BE2C (cell line): ENCODE data around the gene POU2F3.
A peak's percentile ranks its signal among the peaks of the same experiment; 100 is the strongest.

ENCODE experiments used
- DNase-seq: peaks from one replicate; pipeline ENCODE4 v3.0.0-alpha.2; 2020
- H3K27me3 ChIP-seq: fragments of 250-450 bp; sonication (Bioruptor Pico); 2 replicates; pipeline ENCODE4 v1.5.1; 2020; ENCODE audit warnings: mild to moderate bottlenecking
- H3K36me3 ChIP-seq: fragments of 250-450 bp; sonication (Bioruptor Pico); 2 replicates; pipeline ENCODE4 v1.5.1; 2020; ENCODE audit warnings: mild to moderate bottlenecking
- H3K4me1 ChIP-seq: fragments of 250-450 bp; sonication (Bioruptor Pico); 2 replicates; pipeline ENCODE4 v1.5.1; 2020
- H3K4me3 ChIP-seq: 2 replicates; pipeline ENCODE4 v1.5.1; 2011; ENCODE audit warnings: low read depth, low read length
- H3K9me3 ChIP-seq: fragments of 250-450 bp; sonication (Bioruptor Pico); 2 replicates; pipeline ENCODE4 v1.5.1; 2020
- CTCF ChIP-seq: IDR thresholded peaks from 2 replicates; pipeline ENCODE4 v1.5.1; 2012; ENCODE audit warnings: mild to moderate bottlenecking, low read depth, low read length

Gene POU2F3

GRCh38 chr11:120326228-120326627 lies 86.3 kb downstream of the POU2F3 start:
- no peaks in the 10 kb centered on the region for H3K27me3 ChIP-seq
- H3K4me3 ChIP-seq: peak overlapping the region; percentile 83
- no peak for DNase-seq
- no peak for TF ChIP-seq CTCF
- H3K4me1 ChIP-seq: peaks cover 11% of the 10 kb centered on the region; the same call in 1 of the 2 replicates
- no peaks in the 10 kb centered on the region for H3K9me3 ChIP-seq
- H3K36me3 ChIP-seq: peaks cover 12% of the 10 kb centered on the region; the same call in 1 of the 2 replicates

GRCh38 chr11:120326845-120327281 lies 86.9 kb downstream of the POU2F3 start:
- no peak for TF ChIP-seq CTCF
- Histone ChIP-seq H3K27me3 (no peaks in the 10 kb centered on the region), H3K4me3 (0 out of 2 replicates have a peak overlapping the region, but pooled peaks have one; percentile 83), H3K36me3 (peaks cover 12% of the 10 kb centered on the region; the same call in 1 of the 2 replicates), H3K9me3 (no peaks in the 10 kb centered on the region), H3K4me1 (peaks cover 14% of the 10 kb centered on the region; the same call in 1 of the 2 replicates)
- no peak for DNase-seq

GRCh38 chr11:120327311-120327710 lies 87.4 kb downstream of the POU2F3 start:
- H3K4me3 ChIP-seq: no peak overlapping the region

GRCh38 chr11:120329556-120329955 lies 89.6 kb downstream of the POU2F3 start:
- no peak for TF ChIP-seq CTCF
- peaks cover 14% of the 10 kb centered on the region; the same call in 1 of the 2 replicates for H3K4me1 ChIP-seq
- H3K27me3 ChIP-seq: no peaks in the 10 kb centered on the region
- no peak for DNase-seq
- H3K4me3 ChIP-seq: no peak overlapping the region
- H3K36me3 ChIP-seq: peaks cover 12% of the 10 kb centered on the region; the same call in 1 of the 2 replicates
- H3K9me3 ChIP-seq: no peaks in the 10 kb centered on the region

More at GRCh38 chr11:120327311-120327710, 87.4 kb downstream of the POU2F3 start:
- no peak for DNase-seq
- Histone ChIP-seq H3K27me3 (no peaks in the 10 kb centered on the region), H3K36me3 (peaks cover 12% of the 10 kb centered on the region; the same call in 1 of the 2 replicates), H3K4me1 (peaks cover 14% of the 10 kb centered on the region; the same call in 1 of the 2 replicates), H3K9me3 (no peaks in the 10 kb centered on the region)
- TF ChIP-seq CTCF: no peak

GRCh38 chr11:120330045-120330444 lies 90.1 kb downstream of the POU2F3 start:
- DNase-seq: no peak
- H3K4me3 ChIP-seq: no peak overlapping the region
- TF ChIP-seq CTCF: no peak
- H3K9me3 ChIP-seq: no peaks in the 10 kb centered on the region
- H3K4me1 ChIP-seq: peaks cover 14% of the 10 kb centered on the region; the same call in 1 of the 2 replicates
- no peaks in the 10 kb centered on the region for H3K27me3 ChIP-seq
- peaks cover 12% of the 10 kb centered on the region; the same call in 1 of the 2 replicates for H3K36me3 ChIP-seq

- H3K9me3 ChIP-seq: no peaks in the 10 kb centered on the region
- no peak for TF ChIP-seq CTCF
- no peaks in the 10 kb centered on the region for H3K27me3 ChIP-seq
- peaks cover 10% of the 10 kb centered on the region; the same call in 1 of the 2 replicates for H3K4me1 ChIP-seq
- H3K4me3 ChIP-seq: no peak overlapping the region
- no peak for DNase-seq
- H3K36me3 ChIP-seq: peaks cover 12% of the 10 kb centered on the region; the same call in 1 of the 2 replicates
These were observed 91.5 kb downstream of the POU2F3 start for GRCh38 chr11:120331301-120331996.
